BJ (cell line): ENCODE measurements around the gene SREBF1. TPM values are rescaled to one million over a fixed set of nuclear protein-coding genes. Genes with fewer than 3 reads are reported as not detected.
"Not testable (repeated sequence)": the region's sequence is repeated elsewhere in the genome, so short reads cannot be mapped to it uniquely, and the experiment has no call there.

ENCODE experiments used
- CTCF ChIA-PET: fragments of 350-600 bp; formaldehyde crosslinking; extraction: SDS; loops from one replicate; lab custom pipeline; 2021; ENCODE audit warnings: antibody characterized with exemption, inconsistent platforms; lab: Yijun Ruan, JAX
- POLR2A ChIA-PET: fragments of 300-600 bp; sonication (Branson Sonifier 250); formaldehyde crosslinking; extraction: SDS; loops from one replicate; lab custom pipeline; 2021; ENCODE audit warnings: antibody characterized with exemption; lab: Charles Lee
- DNase-seq: peaks from one replicate; pipeline ENCODE4 v3.0.0-alpha.2; 2011; ENCODE audit warnings: low read depth
- H3K27me3 ChIP-seq: 2 replicates; pipeline ENCODE4 v1.6.0; 2011; ENCODE audit warnings: low read length; ENCODE audit not compliant: control insufficient read depth, insufficient read depth
- H3K36me3 ChIP-seq: 2 replicates; pipeline ENCODE4 v1.5.1; 2011; ENCODE audit warnings: low read length; ENCODE audit not compliant: control insufficient read depth, insufficient read depth
- H3K4me3 ChIP-seq: 2 replicates; pipeline ENCODE4 v1.5.1; 2011; ENCODE audit warnings: low read depth, mild to moderate bottlenecking, control low read depth, low read length
- polyA plus RNA-seq: library from polyadenylated mRNA; depleted of rRNA; stranded (reverse); fragments of >200 nt; gene quantifications from 2 replicates; pipeline ENCODE4 v1.2.3, GENCODE V29; 2011
- TF ChIP-seq, protein P1 (sequence below): IDR thresholded peaks from 2 replicates; pipeline ENCODE4 v1.5.1; 2011; ENCODE audit warnings: low read depth, mild to moderate bottlenecking, control low read depth, inconsistent platforms, low read length, moderate library complexity; ENCODE audit not compliant: insufficient read depth

The SREBF1 gene
- polyA plus RNA-seq, 1 experiment: 27.7 TPM

DNA sequence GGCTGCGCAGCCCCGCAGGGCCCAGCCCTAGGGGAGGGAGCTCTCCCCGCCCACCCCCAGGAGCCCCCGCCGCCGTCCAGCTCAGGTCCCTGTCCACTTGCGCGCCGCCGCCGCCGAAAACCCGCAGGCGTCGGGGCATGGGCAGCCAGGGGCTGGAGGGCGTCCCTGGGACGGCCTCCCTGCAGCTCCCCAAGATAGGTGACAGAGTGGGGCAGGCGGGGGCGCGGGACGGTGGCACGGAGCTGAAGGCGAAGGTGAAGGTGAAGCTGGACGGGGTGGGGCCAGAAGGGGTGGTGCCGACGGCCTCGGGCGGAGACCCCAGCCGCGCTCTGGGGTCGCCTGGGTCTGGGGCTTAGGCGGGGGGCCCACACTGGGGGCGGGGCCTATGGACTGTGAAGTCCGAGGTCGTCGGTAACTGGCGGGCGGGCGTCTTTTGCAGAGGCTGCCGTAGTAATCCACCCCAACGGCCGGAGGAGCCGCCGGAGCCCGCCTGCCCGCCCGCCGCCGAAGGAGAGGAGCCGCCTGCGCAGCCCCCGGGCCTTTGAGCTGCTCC is 27.2 kb downstream of the SREBF1 start:
- Histone ChIP-seq H3K27me3 (no peaks in the 10 kb centered on the region), H3K36me3 (peaks cover 28% of the 10 kb centered on the region), H3K4me3 (no peak overlapping the region)
- TF ChIP-seq, protein P1, sequence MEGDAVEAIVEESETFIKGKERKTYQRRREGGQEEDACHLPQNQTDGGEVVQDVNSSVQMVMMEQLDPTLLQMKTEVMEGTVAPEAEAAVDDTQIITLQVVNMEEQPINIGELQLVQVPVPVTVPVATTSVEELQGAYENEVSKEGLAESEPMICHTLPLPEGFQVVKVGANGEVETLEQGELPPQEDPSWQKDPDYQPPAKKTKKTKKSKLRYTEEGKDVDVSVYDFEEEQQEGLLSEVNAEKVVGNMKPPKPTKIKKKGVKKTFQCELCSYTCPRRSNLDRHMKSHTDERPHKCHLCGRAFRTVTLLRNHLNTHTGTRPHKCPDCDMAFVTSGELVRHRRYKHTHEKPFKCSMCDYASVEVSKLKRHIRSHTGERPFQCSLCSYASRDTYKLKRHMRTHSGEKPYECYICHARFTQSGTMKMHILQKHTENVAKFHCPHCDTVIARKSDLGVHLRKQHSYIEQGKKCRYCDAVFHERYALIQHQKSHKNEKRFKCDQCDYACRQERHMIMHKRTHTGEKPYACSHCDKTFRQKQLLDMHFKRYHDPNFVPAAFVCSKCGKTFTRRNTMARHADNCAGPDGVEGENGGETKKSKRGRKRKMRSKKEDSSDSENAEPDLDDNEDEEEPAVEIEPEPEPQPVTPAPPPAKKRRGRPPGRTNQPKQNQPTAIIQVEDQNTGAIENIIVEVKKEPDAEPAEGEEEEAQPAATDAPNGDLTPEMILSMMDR: no peak
- CTCF ChIA-PET: interaction anchor here (0.6 to 6.9 kb wide), 5 partner anchors 24 to 109 kb away, joined by 3 to 78 read pairs (median 5); no protein-coding TSS in a partner anchor
- no peak for DNase-seq
- POLR2A ChIA-PET: no interaction called here

DNA sequence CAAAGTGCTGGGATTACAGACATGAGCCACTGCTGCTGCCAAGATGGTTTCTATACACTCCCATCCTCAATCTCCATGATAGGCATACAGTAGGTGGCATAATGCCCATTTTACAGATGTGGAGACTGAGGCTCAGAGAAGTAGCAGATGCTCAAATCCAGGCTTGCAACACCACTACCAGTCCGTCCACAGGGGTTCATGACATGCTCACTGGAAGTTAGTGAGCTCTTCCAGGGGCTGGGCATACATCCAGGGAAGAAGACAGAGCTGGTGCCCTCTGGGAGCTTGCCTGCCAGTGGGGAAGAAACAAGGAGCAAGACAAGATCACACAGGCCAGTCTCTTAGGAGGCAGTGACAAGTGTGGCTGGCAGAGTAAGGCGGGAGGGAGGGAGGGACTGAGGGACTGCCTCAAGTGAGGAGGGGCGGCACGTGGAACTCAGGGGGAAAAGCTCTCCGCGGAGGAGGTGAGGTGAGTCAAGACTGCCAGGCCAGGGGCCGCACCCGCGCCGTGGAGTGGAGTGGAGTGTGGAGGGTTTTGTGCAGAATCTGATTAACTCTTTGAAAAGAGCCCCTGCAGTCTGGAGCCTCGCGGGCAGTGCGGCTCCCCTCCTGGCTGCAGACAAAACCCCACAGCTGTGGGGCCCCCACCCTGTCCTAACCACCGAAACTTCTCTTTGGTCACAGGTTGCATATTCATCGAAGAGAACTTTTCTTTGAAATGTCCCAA is 27.9 kb downstream of the SREBF1 start:
- Histone ChIP-seq H3K27me3 (no peaks in the 10 kb centered on the region), H3K36me3 (peaks cover 27% of the 10 kb centered on the region), H3K4me3 (no peak overlapping the region)
- POLR2A ChIA-PET: no interaction called here
- TF ChIP-seq, protein P1: no peak
- CTCF ChIA-PET: interaction anchor here (1.1 to 6.9 kb wide), 5 partner anchors 24 to 54 kb away, joined by 3 to 78 read pairs (median 5); no protein-coding TSS in a partner anchor
- no peak for DNase-seq

DNA sequence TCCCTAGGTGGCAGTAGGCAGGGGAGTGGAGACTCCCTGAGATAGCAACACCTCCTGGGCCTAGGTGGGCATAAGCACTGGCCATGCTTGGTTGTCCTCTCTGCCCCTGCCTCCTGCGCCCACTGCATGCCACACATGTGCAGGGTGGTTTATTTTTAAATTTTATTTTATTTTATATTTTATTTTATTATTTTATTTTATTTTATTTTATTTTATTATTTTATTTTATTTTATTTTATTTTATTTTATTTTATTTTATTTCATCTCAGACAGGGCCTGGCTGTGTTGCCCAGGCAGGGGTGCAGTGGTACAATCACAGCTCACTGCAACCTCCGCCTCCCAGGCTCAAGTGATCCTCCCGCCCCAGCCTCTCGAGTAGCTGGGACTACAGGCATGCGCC is 28.6 kb downstream of the SREBF1 start:
- POLR2A ChIA-PET: not testable (repeated sequence)

DNA sequence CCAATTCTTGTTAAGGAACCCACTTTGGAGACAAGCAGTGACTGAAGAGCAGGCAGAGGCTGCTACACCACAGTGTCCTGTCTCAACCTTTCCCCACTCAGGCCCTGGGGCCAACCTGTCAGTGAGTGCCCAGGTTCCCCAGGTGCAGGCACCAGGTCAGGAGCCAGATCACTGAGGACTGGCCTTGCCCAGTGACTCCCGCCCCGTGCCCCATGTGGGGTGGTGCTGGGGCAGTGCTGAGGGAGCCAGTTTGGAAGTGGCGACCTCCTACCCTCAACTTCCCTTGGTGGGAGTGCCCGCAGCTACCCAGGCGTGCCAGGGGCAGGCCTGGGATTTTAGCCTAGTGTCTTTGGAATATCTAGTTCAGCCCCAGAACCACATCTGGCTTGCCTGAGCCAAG is 29.3 kb downstream of the SREBF1 start:
- POLR2A ChIA-PET: no interaction called here
- no peak overlapping the region for H3K4me3 ChIP-seq
- CTCF ChIA-PET: no interaction called here
- H3K27me3 ChIP-seq: no peaks in the 10 kb centered on the region
- H3K36me3 ChIP-seq: peaks cover 22% of the 10 kb centered on the region
- no peak for DNase-seq
- TF ChIP-seq, protein P1: no peak

More for the DNA sequence above, 28.6 kb downstream of the SREBF1 start:
- H3K4me3 ChIP-seq, DNase-seq, H3K27me3 ChIP-seq: not testable (repeated sequence)
- CTCF ChIA-PET: interaction anchor here (1.1 to 1.4 kb wide), 2 partner anchors 32 to 52 kb away, joined by 3 read pairs; no protein-coding TSS in a partner anchor
- H3K36me3 ChIP-seq: peaks cover 29% of the 10 kb centered on the region

DNA sequence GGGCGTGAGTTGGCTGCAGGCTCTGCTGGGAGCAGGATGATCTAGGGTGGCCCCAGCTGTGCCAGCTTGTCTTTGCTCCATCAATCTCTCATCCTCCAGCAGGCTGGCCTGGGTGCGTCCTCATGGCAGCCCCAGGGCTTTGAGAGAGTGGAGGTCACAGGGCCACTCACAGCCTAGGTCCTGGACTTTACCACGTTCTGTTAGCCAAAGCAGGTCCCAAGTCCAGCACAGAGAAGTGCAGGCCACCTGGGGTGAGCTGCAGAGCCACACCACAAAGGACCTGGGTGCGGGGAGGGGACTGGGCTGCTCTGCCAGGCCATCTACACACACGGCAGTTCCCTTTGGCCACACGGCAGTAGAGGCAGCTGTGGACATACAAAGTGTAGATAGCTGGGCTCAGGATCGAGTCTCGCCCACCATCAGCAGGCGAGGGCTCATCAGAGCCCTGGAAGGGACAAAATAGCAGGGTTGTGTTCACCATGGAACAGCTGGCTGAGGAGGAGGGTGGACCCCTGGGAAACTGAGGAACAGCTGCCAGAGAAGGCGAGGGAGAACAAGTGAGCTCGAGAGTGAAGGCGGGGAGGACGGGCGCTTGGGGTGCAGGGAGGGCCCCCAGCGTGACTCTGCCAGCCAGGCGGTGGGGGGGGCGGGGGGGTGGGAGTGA is 30.0 kb downstream of the SREBF1 start:
- Histone ChIP-seq H3K36me3 (peaks cover 24% of the 10 kb centered on the region), H3K27me3 (no peaks in the 10 kb centered on the region), H3K4me3 (no peak overlapping the region)
- CTCF ChIA-PET: interaction anchor here (0.8 kb wide), 1 partner anchor 8 kb away, joined by 4 read pairs; no protein-coding TSS in a partner anchor
- POLR2A ChIA-PET: no interaction called here
- no peak for DNase-seq
- TF ChIP-seq, protein P1: no peak
